H1 (cell line): ENCODE results near the gene EPHB1. TPM values are rescaled to one million over a fixed set of nuclear protein-coding genes. Genes with fewer than 3 reads are reported as not detected.

Source experiments
- CTCF ChIA-PET: fragments of 300-600 bp; sonication (Branson Sonifier 250); formaldehyde crosslinking; loops from one replicate; lab custom pipeline; 2021; ENCODE audit not compliant: partially characterized antibody; lab: Charles Lee
- POLR2A ChIA-PET: fragments of 300-600 bp; sonication (Branson Sonifier 250); formaldehyde crosslinking; loops from one replicate; lab custom pipeline; 2021; ENCODE audit warnings: inconsistent platforms; ENCODE audit not compliant: partially characterized antibody; lab: Charles Lee
- DNase-seq, 2 experiments: peaks; one replicate each; pipeline versions ENCODE4 v3.0.0 to v3.0.0-alpha.2; 2010 to 2022; ENCODE audit warnings: low spot score in 2 of 2, low read depth in 1 of 2, mixed read lengths in 1 of 2
- FAIRE-seq: peaks from 2 replicates; lab custom pipeline; 2011; peaks lifted over from hg19 to GRCh38; lab: Jason Lieb, UNC
- H2AFZ ChIP-seq: 2 replicates; pipeline ENCODE4 v1.8.1; 2012; ENCODE audit warnings: low read length, inconsistent platforms
- H2AK5ac ChIP-seq: 2 replicates; pipeline ENCODE4 v1.6.1; 2013; ENCODE audit warnings: low read depth, low read length
- H2BK120ac ChIP-seq: replicated peaks from 2 replicates; pipeline ENCODE3; 2013; ENCODE audit warnings: low read depth, low read length, inconsistent platforms
- H2BK12ac ChIP-seq: 2 replicates; pipeline ENCODE4 v1.6.1; 2013; ENCODE audit warnings: low read depth, low read length
- H2BK15ac ChIP-seq: 2 replicates; pipeline ENCODE4 v1.6.1; 2013; ENCODE audit warnings: low read length
- H2BK20ac ChIP-seq: 2 replicates; pipeline ENCODE4 v1.6.1; 2013; ENCODE audit warnings: low read length
- H2BK5ac ChIP-seq: 2 replicates; pipeline ENCODE4 v1.6.1; 2013; ENCODE audit warnings: low read depth, low read length
- H3K14ac ChIP-seq: 2 replicates; pipeline ENCODE4 v1.6.1; 2013; ENCODE audit warnings: inconsistent platforms; ENCODE audit not compliant: insufficient read length
- H3K18ac ChIP-seq: 2 replicates; pipeline ENCODE4 v1.6.1; 2013; ENCODE audit warnings: low read length; ENCODE audit errors: extremely low read depth
- H3K23ac ChIP-seq: 2 replicates; pipeline ENCODE4 v1.6.1; 2013; ENCODE audit warnings: inconsistent platforms; ENCODE audit not compliant: insufficient read length
- H3K23me2 ChIP-seq: 2 replicates; pipeline ENCODE4 v1.6.1; 2013; ENCODE audit warnings: low read depth, low read length
- H3K27ac ChIP-seq: 2 replicates; pipeline ENCODE4 v1.6.1; 2011; ENCODE audit warnings: low read depth, low read length, inconsistent platforms
- H3K27me3 ChIP-seq, 4 experiments: replicated peaks in 1 of 4; 1 replicate in 1 of 4; 2 replicates in 3 of 4; pipeline versions ENCODE4 v1.6.1 to v1.8.1; 2011 to 2013; ENCODE audit warnings: low read length in 3 of 4, mild to moderate bottlenecking in 3 of 4, inconsistent platforms in 2 of 4, mixed read lengths in 2 of 4, moderate library complexity in 1 of 4; ENCODE audit not compliant: control insufficient read depth in 3 of 4, insufficient read depth in 3 of 4; ENCODE audit errors: extremely low read depth in 1 of 4
- H3K36me3 ChIP-seq, 4 experiments: 2 replicates each; pipeline versions ENCODE4 v1.6.1 to v1.8.1; 2011 to 2013; ENCODE audit warnings: mild to moderate bottlenecking in 4 of 4, low read length in 3 of 4, moderate library complexity in 2 of 4, control low read depth in 1 of 4, inconsistent platforms in 1 of 4; ENCODE audit not compliant: insufficient read depth in 4 of 4, control insufficient read depth in 2 of 4
- H3K4ac ChIP-seq: replicated peaks from 2 replicates; pipeline ENCODE3; 2013; ENCODE audit warnings: low read length, low read depth, mixed read lengths, inconsistent platforms; ENCODE audit not compliant: insufficient read length
- H3K4me1 ChIP-seq, 4 experiments: replicated peaks in 1 of 4; 1 replicate in 1 of 4; 2 replicates in 3 of 4; pipeline versions ENCODE4 v1.6.1 to v1.8.1; 2011 to 2013; ENCODE audit warnings: low read length in 3 of 4, inconsistent platforms in 2 of 4, mixed read lengths in 1 of 4; ENCODE audit not compliant: insufficient read depth in 4 of 4, control insufficient read depth in 3 of 4
- H3K4me2 ChIP-seq, 2 experiments: 2 replicates each; pipeline versions ENCODE4 v1.6.1 to v1.8.1; 2011 to 2013; ENCODE audit warnings: low read depth in 2 of 2, low read length in 2 of 2, control low read depth in 1 of 2, inconsistent platforms in 1 of 2, mild to moderate bottlenecking in 1 of 2; ENCODE audit not compliant: insufficient read depth in 1 of 2
- H3K4me3 ChIP-seq, 4 experiments: fragments of 200-600, 300-600 bp in 1 of 4; sonication (generic), shearing (Covaris generic), sonication (Bioruptor Twin) in 1 of 4; 2 replicates each; pipeline versions ENCODE4 v1.5.1 to v1.8.1; 2011 to 2016; ENCODE audit warnings: low read length in 4 of 4, low read depth in 3 of 4, control low read depth in 2 of 4, inconsistent platforms in 2 of 4, mild to moderate bottlenecking in 2 of 4, mixed read lengths in 1 of 4, moderate library complexity in 1 of 4; ENCODE audit not compliant: insufficient read depth in 2 of 4; ENCODE audit errors: extremely low read depth in 1 of 4
- H3K56ac ChIP-seq: replicated peaks from 2 replicates; pipeline ENCODE3; 2013; ENCODE audit warnings: low read depth, mild to moderate bottlenecking, mixed read lengths, low read length, inconsistent platforms; ENCODE audit not compliant: insufficient read length
- H3K79me1 ChIP-seq: 2 replicates; pipeline ENCODE4 v1.6.1; 2013; ENCODE audit warnings: low read depth, low read length, control low read depth
- H3K79me2 ChIP-seq, 2 experiments: 2 replicates each; pipeline versions ENCODE4 v1.6.1 to v1.8.1; 2012 to 2013; ENCODE audit warnings: low read length in 2 of 2, mild to moderate bottlenecking in 2 of 2, inconsistent platforms in 1 of 2; ENCODE audit not compliant: insufficient read depth in 2 of 2, control insufficient read depth in 1 of 2
- H3K9ac ChIP-seq, 4 experiments: replicated peaks in 1 of 4; 1 replicate in 1 of 4; 2 replicates in 3 of 4; pipeline versions ENCODE4 v1.6.1 to v1.8.1; 2011 to 2013; ENCODE audit warnings: low read depth in 3 of 4, low read length in 3 of 4, control low read depth in 2 of 4, mild to moderate bottlenecking in 2 of 4, moderate library complexity in 2 of 4, inconsistent platforms in 1 of 4; ENCODE audit errors: extremely low read depth in 1 of 4
- H3K9me3 ChIP-seq, 2 experiments: 2 replicates each; pipeline versions ENCODE4 v1.6.1 to v1.8.1; 2012 to 2013; ENCODE audit warnings: mild to moderate bottlenecking in 2 of 2, moderate library complexity in 2 of 2, control low read depth in 1 of 2, inconsistent platforms in 1 of 2, low read depth in 1 of 2, low read length in 1 of 2, mixed read lengths in 1 of 2; ENCODE audit not compliant: insufficient read depth in 2 of 2
- H4K20me1 ChIP-seq, 2 experiments: replicated peaks in 1 of 2; 2 replicates each; pipeline versions ENCODE3 to v1.8.1; 2011 to 2013; ENCODE audit warnings: inconsistent platforms in 2 of 2, low read length in 2 of 2, mild to moderate bottlenecking in 1 of 2; ENCODE audit not compliant: insufficient read depth in 2 of 2, control insufficient read depth in 1 of 2
- H4K5ac ChIP-seq: 2 replicates; pipeline ENCODE4 v1.6.1; 2013; ENCODE audit warnings: low read length, low read depth, mixed read lengths, inconsistent platforms; ENCODE audit not compliant: insufficient read length
- H4K8ac ChIP-seq: 2 replicates; pipeline ENCODE4 v1.8.0; 2013; ENCODE audit warnings: mild to moderate bottlenecking, moderate library complexity, low read length, inconsistent platforms; ENCODE audit not compliant: insufficient read depth; ENCODE audit errors: extremely low read depth
- H4K91ac ChIP-seq: replicated peaks from 2 replicates; pipeline ENCODE3; 2013; ENCODE audit warnings: low read length, mixed read lengths, inconsistent platforms; ENCODE audit not compliant: insufficient read length
- CHD2 ChIP-seq: IDR thresholded peaks from 2 replicates; pipeline ENCODE4 v1.6.1; 2012; ENCODE audit warnings: low read length, improper control_type of control experiment
- EZH2 ChIP-seq: fragments of 200-600 bp; sonication (generic); IDR thresholded peaks from 2 replicates; pipeline ENCODE4 v1.7.1; 2012; ENCODE audit warnings: low read depth, mild to moderate bottlenecking, moderate library complexity, low read length, inconsistent platforms; ENCODE audit not compliant: severe bottlenecking
- GABPA ChIP-seq: IDR thresholded peaks from 2 replicates; pipeline ENCODE4 v1.6.1; 2011; ENCODE audit warnings: mild to moderate bottlenecking, low read length, moderate library complexity, borderline replicate concordance; ENCODE audit not compliant: insufficient read depth
- HDAC2 ChIP-seq, 2 experiments: fragments of 300-600 bp in 1 of 2; sonication (generic) in 1 of 2; IDR thresholded peaks; 2 replicates each; pipeline ENCODE4 v1.6.1; 2011 to 2012; ENCODE audit warnings: low read depth in 2 of 2, low read length in 2 of 2, mild to moderate bottlenecking in 2 of 2, moderate library complexity in 2 of 2, borderline replicate concordance in 1 of 2, inconsistent platforms in 1 of 2
- JUN ChIP-seq: IDR thresholded peaks from 2 replicates; pipeline ENCODE4 v1.6.1; 2011; ENCODE audit warnings: low read depth, mild to moderate bottlenecking, improper control_type of control experiment, low read length
- KDM1A ChIP-seq: fragments of 200-600, 300-600 bp; sonication (generic); IDR thresholded peaks from 2 replicates; pipeline ENCODE4 v1.7.1; 2016; ENCODE audit warnings: mild to moderate bottlenecking, low read length, borderline replicate concordance
- KDM4A ChIP-seq: IDR thresholded peaks from one replicate; pipeline ENCODE4 v1.7.1; 2012; ENCODE audit warnings: low read depth, mild to moderate bottlenecking, moderate library complexity, low read length, inconsistent platforms; ENCODE audit not compliant: severe bottlenecking
- POU5F1 ChIP-seq: IDR thresholded peaks from 2 replicates; pipeline ENCODE4 v1.6.1; 2011; ENCODE audit warnings: low read depth, mild to moderate bottlenecking, low read length, moderate library complexity
- SUZ12 ChIP-seq: fragments of 200-600 bp; sonication (generic); IDR thresholded peaks from 2 replicates; pipeline ENCODE4 v1.6.1; 2012; ENCODE audit warnings: mild to moderate bottlenecking, inconsistent platforms, low read length, moderate library complexity, mixed read lengths
- TBP ChIP-seq: IDR thresholded peaks from 2 replicates; pipeline ENCODE4 v1.6.1; 2011; ENCODE audit warnings: low read depth, low read length, improper control_type of control experiment
- TEAD4 ChIP-seq: IDR thresholded peaks from 2 replicates; pipeline ENCODE4 v1.6.1; 2012; ENCODE audit warnings: low read depth, low read length, inconsistent platforms, mixed read lengths
- WGBS, 2 experiments: shearing (Covaris generic) in 1 of 2; methylation state at CpG; one replicate each; pipeline versions ENCODE4 v1.1.6 to v1.1.7; 2013 to 2015; ENCODE audit warnings: low lambda C conversion rate in 2 of 2, mixed read lengths in 2 of 2, inconsistent platforms in 1 of 2, low coverage in 1 of 2, missing lambda C conversion rate in 1 of 2; ENCODE audit not compliant: insufficient replicate concordance in 2 of 2, insufficient coverage in 1 of 2, insufficient read length in 1 of 2; ENCODE audit errors: extremely low coverage in 1 of 2, missing lambda C conversion rate in 1 of 2; 5-methylcytosine and 5-hydroxymethylcytosine counted together
- polyA plus RNA-seq, 7 experiments: library from polyadenylated mRNA; depleted of rRNA in 3 of 7; stranded (reverse) in 5 of 7; unstranded in 2 of 7; fragments of >200 nt in 5 of 7; fragments of 200-250 nt in 2 of 7; gene quantifications; 1 replicate in 5 of 7; 2 replicates in 1 of 7; 4 replicates in 1 of 7; pipeline versions ENCODE4 v1.2.1 to v1.2.3, GENCODE V29; 2011 to 2013; ENCODE audit warnings: missing spikeins in 2 of 7, mixed read lengths in 2 of 7
- total RNA-seq: library from RNA; stranded (reverse); fragmentation: NEBNext Ultra II Directional; extraction: Animal tissue kit (Norgen Biotek cat#: 25700); gene quantifications from 2 replicates; pipeline ENCODE4 v1.2.1, GENCODE V29; 2021
- TF ChIP-seq, protein P1 (sequence below): IDR thresholded peaks from 2 replicates; pipeline ENCODE4 v1.6.1; 2011; ENCODE audit warnings: low read length, improper control_type of control experiment

Gene EPHB1
- total and polyA plus RNA-seq, 2 of the 8 experiments (the other 6 are each of a cell fraction or from before 2014, with no cell fraction given) = 3.5 to 5.9 TPM

DNA sequence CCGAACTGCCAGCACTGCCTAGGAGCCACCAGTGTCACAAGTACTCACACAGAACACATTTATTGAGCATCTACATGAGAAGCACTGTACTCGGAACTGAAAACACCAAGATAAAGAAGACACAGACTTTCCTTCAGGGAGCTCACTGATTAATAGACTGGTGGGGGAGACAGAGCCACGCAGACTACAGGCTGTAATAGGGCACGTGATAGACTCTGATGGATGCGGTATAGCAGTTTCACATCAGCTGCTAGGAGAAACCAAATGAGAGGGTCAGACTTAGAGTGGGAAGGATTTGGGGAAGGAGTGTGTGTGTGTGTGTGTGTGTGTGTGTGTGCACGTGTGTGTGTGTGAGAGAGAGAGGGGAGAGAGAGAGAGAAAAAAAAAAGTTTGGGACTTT lies 12.1 kb downstream of the EPHB1 start:
- Histone ChIP-seq H3K23ac (no peak overlapping the region), H3K79me1 (no peaks in the 10 kb centered on the region; the same call in 1 of the 2 replicates), H3K9ac (no peak overlapping the region; a peak in 1 of 7 replicates), H3K56ac (no peak overlapping the region), H3K4me1 (peaks cover 7 to 15% (median 12%) of the 10 kb centered on the region in 4 experiments; a peak in 6 of 7 replicates), H3K27ac (no peak overlapping the region; the same call in 1 of the 2 replicates), H2BK15ac (no peak overlapping the region), H4K20me1 (no peaks in the 10 kb centered on the region), H3K23me2 (peaks cover 2% of the 10 kb centered on the region; the same call in 1 of the 2 replicates), H3K4me2 (no peak overlapping the region), H3K4me3 (no peak overlapping the region), H2AFZ (no peak overlapping the region), H4K91ac (no peak overlapping the region), H3K27me3 (no peaks in the 10 kb centered on the region), H3K18ac (no peak overlapping the region), H3K9me3 (no peaks in the 10 kb centered on the region), H4K8ac (no peak overlapping the region), H3K4ac (no peak overlapping the region), H2AK5ac (no peak overlapping the region), H3K14ac (no peak overlapping the region), H3K36me3 (no peaks in the 10 kb centered on the region), H2BK5ac (no peak overlapping the region), H2BK120ac (no peak overlapping the region), H2BK20ac (0 out of 2 replicates have a peak overlapping the region, but pooled peaks have one; percentile 15), H4K5ac (no peak overlapping the region), H2BK12ac (no peak overlapping the region), H3K79me2 (no peaks in the 10 kb centered on the region; a peak in 1 of 4 replicates)
- FAIRE-seq (no peak), DNase-seq (no peak)
- 76% methylated on average over 5 of the region's 6 CpGs; no CpG with 5 or more reads in 1 of the 2 experiments for WGBS, 2 experiments
- ChIA-PET CTCF (interaction anchor here (0.6 to 8.8 kb wide), 5 partner anchors 12 to 1083 kb away, joined by 3 to 61 read pairs (median 7); partner anchors contain the start of gene EPHB1), POLR2A (interaction anchor here (0.6 kb wide), 1 partner anchor 13 kb away, joined by 3 read pairs; no protein-coding TSS in a partner anchor)
- TF ChIP-seq, protein P1, sequence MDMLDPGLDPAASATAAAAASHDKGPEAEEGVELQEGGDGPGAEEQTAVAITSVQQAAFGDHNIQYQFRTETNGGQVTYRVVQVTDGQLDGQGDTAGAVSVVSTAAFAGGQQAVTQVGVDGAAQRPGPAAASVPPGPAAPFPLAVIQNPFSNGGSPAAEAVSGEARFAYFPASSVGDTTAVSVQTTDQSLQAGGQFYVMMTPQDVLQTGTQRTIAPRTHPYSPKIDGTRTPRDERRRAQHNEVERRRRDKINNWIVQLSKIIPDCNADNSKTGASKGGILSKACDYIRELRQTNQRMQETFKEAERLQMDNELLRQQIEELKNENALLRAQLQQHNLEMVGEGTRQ = no peak
- no peak for TF ChIP-seq KDM4A
- no peak for TF ChIP-seq EZH2
- no peak for TF ChIP-seq SUZ12
- no peak for TF ChIP-seq TBP
- no peak for TF ChIP-seq TEAD4
- TF ChIP-seq CHD2 = no peak
- TF ChIP-seq HDAC2 (IDR thresholded peaks at IDR 0.05; ENCODE audit: borderline replicate concordance in 1 of 2, low read depth in 2 of 2, low read length in 2 of 2) = no peak
- TF ChIP-seq KDM1A = no peak
- TF ChIP-seq POU5F1 = no peak
- no peak for TF ChIP-seq JUN
- TF ChIP-seq GABPA = no peak
